Karpas-422 (cell line): Measurements from ENCODE around the gene WAC. TPM values are rescaled to one million over a fixed set of nuclear protein-coding genes. Genes with fewer than 3 reads are reported as not detected.
"Not testable (repeated sequence)": the region's sequence is repeated elsewhere in the genome, so short reads cannot be mapped to it uniquely, and the experiment has no call there.

Source experiments
- DNase-seq: peaks from one replicate; pipeline ENCODE4 v3.0.0-alpha.2; 2015
- H2AFZ ChIP-seq: fragments of 200-600 bp; sonication (generic); 2 replicates; pipeline ENCODE4 v1.6.1; 2014; ENCODE audit warnings: antibody characterized with exemption, low read length, mixed read lengths
- H3K27ac ChIP-seq: fragments of 200-600 bp; sonication (generic); 2 replicates; pipeline ENCODE4 v1.5.1; 2014; ENCODE audit warnings: mild to moderate bottlenecking, low read length, moderate library complexity
- H3K27me3 ChIP-seq: fragments of 200-600 bp; sonication (generic); 2 replicates; pipeline ENCODE4 v1.6.1; 2014; ENCODE audit warnings: low read length, mixed read lengths
- H3K36me3 ChIP-seq: fragments of 200-600 bp; sonication (generic); 2 replicates; pipeline ENCODE4 v1.6.1; 2014; ENCODE audit warnings: low read length, mixed read lengths; ENCODE audit not compliant: insufficient read depth
- H3K4me1 ChIP-seq: fragments of 200-600 bp; sonication (generic); 2 replicates; pipeline ENCODE4 v1.6.1; 2014; ENCODE audit warnings: mild to moderate bottlenecking, low read length, mixed read lengths
- H3K4me2 ChIP-seq: fragments of 200-600 bp; sonication (generic); 2 replicates; pipeline ENCODE4 v1.6.1; 2014; ENCODE audit warnings: low read length, low read depth, mild to moderate bottlenecking; ENCODE audit not compliant: poor library complexity, severe bottlenecking
- H3K4me3 ChIP-seq: fragments of 200-600 bp; sonication (generic); 2 replicates; pipeline ENCODE4 v1.5.1; 2014; ENCODE audit warnings: mild to moderate bottlenecking, antibody characterized with exemption, low read length, mixed read lengths
- H3K79me2 ChIP-seq: fragments of 200-600 bp; sonication (generic); 2 replicates; pipeline ENCODE4 v1.6.1; 2014; ENCODE audit warnings: mild to moderate bottlenecking, low read length, mixed read lengths
- H3K9ac ChIP-seq: fragments of 200-600 bp; sonication (generic); 2 replicates; pipeline ENCODE4 v1.6.0; 2014; ENCODE audit warnings: low read length
- H3K9me2 ChIP-seq: fragments of 200-600 bp; sonication (generic), shearing (Covaris generic); replicated peaks from 2 replicates; pipeline ENCODE4 v1.6.0; 2014; ENCODE audit warnings: mild to moderate bottlenecking, low read length, moderate library complexity; ENCODE audit not compliant: insufficient read depth
- H3K9me3 ChIP-seq: fragments of 300-700, 200-600 bp; sonication (generic); 2 replicates; pipeline ENCODE4 v1.6.1; 2014; ENCODE audit warnings: low read length, mixed read lengths
- H4K20me1 ChIP-seq: fragments of 200-600 bp; sonication (generic); 2 replicates; pipeline ENCODE4 v1.6.1; 2014; ENCODE audit warnings: mild to moderate bottlenecking, antibody characterized with exemption, low read length, low read depth; ENCODE audit not compliant: insufficient read depth
- total RNA-seq: library from RNA; depleted of rRNA; stranded (reverse); fragments of >200 nt; shearing (Covaris generic); gene quantifications from 2 replicates; pipeline ENCODE4 v1.2.3, GENCODE V29; 2014; ENCODE audit warnings: low replicate concordance

WAC gene
- total RNA-seq, 1 experiment from 2014 or later, result 156 TPM

DNA sequence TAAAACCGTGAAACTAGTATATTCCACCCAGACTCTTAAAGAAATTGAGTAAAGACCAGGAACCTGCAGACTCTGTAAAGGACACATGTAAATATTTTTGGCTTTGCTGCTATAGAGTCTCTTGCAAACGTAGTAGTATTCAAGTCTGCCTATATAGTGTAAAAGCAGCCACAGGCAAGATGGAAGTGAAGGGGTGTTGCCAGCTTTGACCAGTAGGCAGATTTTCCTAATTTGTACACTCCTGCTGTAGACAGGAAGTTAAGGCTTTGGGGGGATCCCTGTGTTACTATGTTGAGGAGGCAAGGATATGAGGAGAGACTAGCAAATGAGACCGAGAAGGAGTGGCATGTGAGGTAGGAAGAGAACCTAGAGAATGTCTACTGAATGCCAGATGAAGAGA is 27.7 kb downstream of the WAC start:
- no peak overlapping the region for H2AFZ ChIP-seq
- H3K4me2 ChIP-seq, result no peak overlapping the region
- H4K20me1 ChIP-seq, result peaks cover 68% of the 10 kb centered on the region
- H3K9me3 ChIP-seq, result no peaks in the 10 kb centered on the region
- H3K9me2 ChIP-seq, result no peaks in the 10 kb centered on the region
- no peak overlapping the region for H3K4me3 ChIP-seq
- peaks cover 68% of the 10 kb centered on the region for H3K36me3 ChIP-seq
- H3K9ac ChIP-seq, result no peak overlapping the region
- no peak for DNase-seq
- H3K79me2 ChIP-seq, result peaks cover 100% of the 10 kb centered on the region
- H3K4me1 ChIP-seq, result no peaks in the 10 kb centered on the region
- H3K27ac ChIP-seq, result no peak overlapping the region
- H3K27me3 ChIP-seq, result no peaks in the 10 kb centered on the region

DNA sequence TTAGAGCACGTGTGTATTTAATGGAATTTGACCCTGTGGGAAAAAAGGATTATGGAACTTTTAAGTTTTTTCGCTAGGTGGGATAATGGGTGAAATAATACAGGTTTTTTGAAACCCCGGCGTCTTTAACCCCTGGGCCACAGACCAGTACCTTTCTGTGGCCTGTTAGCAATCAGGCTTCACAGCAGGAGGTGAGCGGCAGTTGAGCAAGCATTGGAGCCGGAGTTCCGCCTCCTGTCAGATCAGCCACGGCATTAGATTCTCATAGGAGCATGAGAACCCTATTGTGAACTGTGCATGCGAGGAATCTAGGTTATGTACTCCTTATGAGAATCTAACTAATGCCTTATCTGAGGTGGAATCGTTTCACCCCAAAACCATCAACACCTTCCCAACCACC is 28.6 kb downstream of the WAC start:
- no peak overlapping the region for H2AFZ ChIP-seq
- no peak overlapping the region for H3K9ac ChIP-seq
- H3K27me3 ChIP-seq, result no peaks in the 10 kb centered on the region
- H3K79me2 ChIP-seq, result peaks cover 100% of the 10 kb centered on the region
- H3K27ac ChIP-seq, result no peak overlapping the region
- no peaks in the 10 kb centered on the region for H3K9me2 ChIP-seq
- peaks cover 71% of the 10 kb centered on the region for H3K36me3 ChIP-seq
- no peak overlapping the region for H3K4me2 ChIP-seq
- no peaks in the 10 kb centered on the region for H3K9me3 ChIP-seq
- no peaks in the 10 kb centered on the region for H3K4me1 ChIP-seq
- no peak for DNase-seq
- H4K20me1 ChIP-seq, result peaks cover 71% of the 10 kb centered on the region
- H3K4me3 ChIP-seq, result no peak overlapping the region

DNA sequence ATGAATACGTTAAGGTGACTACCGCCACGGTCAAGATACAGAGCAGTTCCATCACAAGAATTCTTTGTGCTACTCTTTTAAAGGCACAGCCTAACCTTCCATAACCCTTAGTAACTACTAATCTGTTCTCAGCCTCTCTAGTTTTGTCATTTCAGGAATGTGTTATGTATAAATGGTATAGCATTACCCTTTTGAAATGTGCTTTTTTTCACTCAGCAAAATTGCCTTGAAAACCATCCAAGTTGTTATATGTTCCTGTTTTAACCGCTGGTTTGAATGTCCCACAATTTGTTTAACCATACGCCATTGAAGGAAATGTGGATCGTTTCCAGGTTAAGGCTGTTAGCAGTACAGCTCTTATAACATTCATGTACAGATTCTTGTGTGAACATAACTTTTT is 32.0 kb downstream of the WAC start:
- Histone ChIP-seq H4K20me1 (peaks cover 70% of the 10 kb centered on the region), H3K4me3 (no peak overlapping the region), H3K9me3 (no peaks in the 10 kb centered on the region), H3K9me2 (no peaks in the 10 kb centered on the region), H3K9ac (no peak overlapping the region), H3K4me2 (no peak overlapping the region), H3K36me3 (peaks cover 70% of the 10 kb centered on the region; the same call in 1 of the 2 replicates), H3K4me1 (peaks cover 4% of the 10 kb centered on the region; the same call in 1 of the 2 replicates), H3K27ac (no peak overlapping the region), H3K79me2 (peaks cover 100% of the 10 kb centered on the region), H2AFZ (no peak overlapping the region), H3K27me3 (no peaks in the 10 kb centered on the region)
- DNase-seq, result no peak

DNA sequence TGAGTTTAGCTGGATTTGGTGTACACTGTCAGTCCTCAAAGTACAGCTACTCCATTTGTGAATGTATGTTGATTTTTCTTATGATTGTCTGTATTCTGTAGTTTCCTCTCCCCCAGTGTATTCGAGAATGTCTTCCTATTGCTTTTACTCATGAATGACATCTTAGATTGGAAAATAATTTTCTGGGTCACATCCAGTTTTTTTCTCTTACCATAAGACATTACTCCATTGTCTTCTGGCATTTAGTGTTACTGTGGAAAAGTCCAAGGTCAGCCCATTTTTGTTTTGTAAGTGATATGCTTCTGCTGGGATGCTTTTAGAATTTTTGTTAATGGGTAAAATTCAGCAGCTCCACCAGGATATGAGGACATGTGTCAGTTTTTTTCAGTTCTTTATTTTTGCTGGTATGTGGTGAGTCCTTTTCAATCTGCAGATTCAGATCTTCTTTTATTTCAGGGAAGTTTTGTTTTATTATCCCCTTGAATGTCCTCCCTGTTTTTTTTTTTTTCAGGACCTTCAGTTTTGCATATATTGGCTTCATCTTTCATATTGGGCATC is 33.6 kb downstream of the WAC start:
- Histone ChIP-seq H3K27me3 (no peaks in the 10 kb centered on the region), H3K9ac (no peak overlapping the region), H3K4me3 (no peak overlapping the region), H3K4me2 (no peak overlapping the region), H3K36me3 (peaks cover 70% of the 10 kb centered on the region; the same call in 1 of the 2 replicates), H3K4me1 (peaks cover 11% of the 10 kb centered on the region), H4K20me1 (peaks cover 69% of the 10 kb centered on the region), H3K27ac (no peak overlapping the region), H3K9me3 (no peaks in the 10 kb centered on the region), H3K79me2 (peaks cover 100% of the 10 kb centered on the region), H3K9me2 (no peaks in the 10 kb centered on the region), H2AFZ (no peak overlapping the region)
- no peak for DNase-seq

DNA sequence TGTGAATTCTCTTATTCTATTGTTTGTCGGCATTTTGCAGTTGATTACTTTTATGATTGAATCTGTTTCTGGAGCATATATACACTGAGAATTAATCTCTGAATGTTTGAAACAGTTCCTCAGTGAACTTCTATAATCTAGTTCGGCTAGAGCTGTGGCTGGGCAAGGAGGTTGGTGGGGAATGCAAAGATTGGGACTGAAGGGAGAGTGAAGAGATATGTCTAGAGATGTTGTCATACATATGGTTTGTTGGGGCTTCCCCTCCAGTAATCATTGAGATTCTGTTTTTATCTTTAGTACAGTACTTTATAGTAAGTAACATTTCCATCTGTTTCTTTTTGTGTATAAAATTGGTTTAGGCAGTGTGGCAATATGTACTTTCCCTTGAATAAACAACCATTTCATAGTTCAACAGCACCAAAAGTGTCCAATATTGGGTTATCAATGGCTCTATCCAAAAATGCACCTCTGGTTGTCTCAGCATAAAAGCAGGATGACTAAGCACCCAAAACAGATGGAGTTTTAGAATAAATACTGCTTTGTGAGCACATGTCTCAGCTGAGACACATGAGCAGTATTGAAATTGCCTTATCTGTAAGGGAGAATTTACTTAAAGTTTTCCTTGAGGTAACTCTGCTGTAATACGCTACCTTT is 36.7 kb downstream of the WAC start:
- Histone ChIP-seq H3K9me2 (no peaks in the 10 kb centered on the region), H3K36me3 (peaks cover 63% of the 10 kb centered on the region; the same call in 1 of the 2 replicates)

DNA sequence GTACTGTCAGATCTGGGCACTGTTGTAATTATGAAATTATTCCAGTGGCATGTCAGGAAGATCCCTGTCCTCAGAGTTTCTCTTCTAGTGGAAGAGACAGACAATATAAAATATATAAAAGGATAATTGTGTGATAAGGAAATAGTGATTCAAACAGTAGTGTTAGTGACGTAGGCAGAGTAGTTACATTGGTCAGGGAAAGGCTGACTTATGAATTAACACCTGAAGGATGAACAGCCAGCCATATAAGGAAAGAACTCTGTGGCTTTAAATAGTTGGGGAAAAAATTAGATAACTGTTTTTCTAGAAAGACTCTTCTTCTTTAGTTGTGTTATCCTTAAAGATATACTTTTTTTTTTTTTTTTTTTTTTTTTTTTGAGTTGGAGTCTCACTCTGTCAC is 37.7 kb downstream of the WAC start:
- H3K27me3 ChIP-seq, result no peaks in the 10 kb centered on the region
- H3K9me3 ChIP-seq, result no peaks in the 10 kb centered on the region
- no peak overlapping the region for H2AFZ ChIP-seq
- peaks cover 57% of the 10 kb centered on the region; the same call in 1 of the 2 replicates for H3K36me3 ChIP-seq
- peaks cover 100% of the 10 kb centered on the region for H3K79me2 ChIP-seq
- no peak for DNase-seq
- no peak overlapping the region for H3K9ac ChIP-seq
- no peaks in the 10 kb centered on the region for H3K9me2 ChIP-seq
- peaks cover 36% of the 10 kb centered on the region for H3K4me1 ChIP-seq
- H3K4me3 ChIP-seq, result no peak overlapping the region
- H4K20me1 ChIP-seq, result peaks cover 78% of the 10 kb centered on the region
- H3K27ac ChIP-seq, result no peak overlapping the region
- no peak overlapping the region for H3K4me2 ChIP-seq

More for the DNA sequence above, 36.7 kb downstream of the WAC start:
- Histone ChIP-seq H3K9ac (no peak overlapping the region), H4K20me1 (peaks cover 75% of the 10 kb centered on the region), H3K4me1 (peaks cover 27% of the 10 kb centered on the region), H3K4me3 (no peak overlapping the region), H3K27me3 (no peaks in the 10 kb centered on the region), H3K4me2 (no peak overlapping the region), H2AFZ (no peak overlapping the region), H3K27ac (no peak overlapping the region), H3K9me3 (no peaks in the 10 kb centered on the region), H3K79me2 (peaks cover 100% of the 10 kb centered on the region)
- no peak for DNase-seq

DNA sequence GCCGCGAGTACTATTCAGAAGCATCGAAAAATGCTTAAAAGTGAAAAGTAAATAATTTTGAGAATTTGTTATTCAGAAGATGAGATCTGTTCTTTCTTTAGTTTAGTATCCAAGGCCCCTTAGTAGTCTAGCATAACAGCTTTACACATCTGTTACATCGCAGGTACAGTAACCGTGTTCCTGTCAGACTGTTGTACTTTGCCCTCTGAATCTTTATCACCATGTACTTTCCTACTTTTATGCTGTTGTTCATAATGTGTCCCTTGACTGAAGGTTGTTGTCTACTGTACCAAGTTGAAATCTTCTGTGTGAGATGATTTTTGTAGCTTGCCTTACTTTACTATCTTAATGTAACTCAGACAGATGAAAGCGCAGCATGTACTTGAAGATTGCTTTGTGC is 38.3 kb downstream of the WAC start:
- H3K27me3 ChIP-seq, result no peaks in the 10 kb centered on the region
- peaks cover 100% of the 10 kb centered on the region for H3K79me2 ChIP-seq
- H3K9ac ChIP-seq, result no peak overlapping the region
- DNase-seq, result no peak
- H3K9me3 ChIP-seq, result no peaks in the 10 kb centered on the region
- H3K4me2 ChIP-seq, result no peak overlapping the region
- peaks cover 79% of the 10 kb centered on the region for H4K20me1 ChIP-seq
- H3K9me2 ChIP-seq, result no peaks in the 10 kb centered on the region
- H3K36me3 ChIP-seq, result peaks cover 51% of the 10 kb centered on the region; the same call in 1 of the 2 replicates
- H3K27ac ChIP-seq, result no peak overlapping the region
- H3K4me3 ChIP-seq, result no peak overlapping the region
- no peak overlapping the region for H2AFZ ChIP-seq
- peaks cover 37% of the 10 kb centered on the region for H3K4me1 ChIP-seq

DNA sequence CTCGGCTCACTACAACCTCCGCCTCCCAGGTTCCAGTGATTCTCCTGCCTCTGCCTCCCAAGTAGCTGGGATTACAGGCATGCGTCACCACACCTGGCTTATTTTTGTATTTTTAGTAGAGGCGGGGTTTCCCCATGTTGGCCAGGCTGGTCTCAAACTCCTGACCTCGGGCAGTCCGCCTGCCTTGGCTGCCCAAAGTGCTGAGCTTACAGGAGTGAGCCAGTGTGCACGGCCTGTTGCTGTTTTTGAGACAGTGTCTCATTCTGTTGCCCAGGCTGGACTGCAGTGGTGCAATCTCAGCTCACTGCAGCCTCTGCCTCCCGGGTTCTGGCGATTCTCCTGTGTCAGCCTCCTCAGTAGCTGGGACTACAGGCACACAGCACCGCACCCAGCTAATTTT is 41.3 kb downstream of the WAC start:
- peaks cover 100% of the 10 kb centered on the region for H3K79me2 ChIP-seq
- H3K4me2 ChIP-seq, H2AFZ ChIP-seq, DNase-seq, H3K27me3 ChIP-seq, H3K9me3 ChIP-seq, H3K4me3 ChIP-seq, H3K27ac ChIP-seq, H3K9me2 ChIP-seq, H3K9ac ChIP-seq: not testable (repeated sequence)
- peaks cover 45% of the 10 kb centered on the region; the same call in 1 of the 2 replicates for H3K36me3 ChIP-seq
- peaks cover 37% of the 10 kb centered on the region for H3K4me1 ChIP-seq
- peaks cover 77% of the 10 kb centered on the region for H4K20me1 ChIP-seq
